OCI-LY7 (cell line): Measurements from ENCODE around the gene ZNF827. TPM values are rescaled to one million over a fixed set of nuclear protein-coding genes. Genes with fewer than 3 reads are reported as not detected.

Source experiments
- BruUV-seq: library from RNA; stranded (reverse); fragments of 400-500 nt; replicated peaks from 2 replicates; lab custom pipeline; 2021; lab: Mats Ljungman, UMichigan
- CTCF ChIA-PET: fragments of 300-600 bp; sonication (Branson Sonifier 250); formaldehyde crosslinking; loops from one replicate; lab custom pipeline; 2022; ENCODE audit warnings: antibody characterized with exemption; ENCODE audit not compliant: unreplicated experiment; lab: Charles Lee
- POLR2A ChIA-PET: fragments of 300-600 bp; sonication (Branson Sonifier 250); formaldehyde crosslinking; loops from one replicate; lab custom pipeline; 2022; ENCODE audit warnings: antibody characterized with exemption; lab: Charles Lee
- DNase-seq: peaks from one replicate; pipeline ENCODE4 v3.0.0-alpha.2; 2015; ENCODE audit warnings: low spot score
- H2AFZ ChIP-seq: fragments of 200-600 bp; sonication (generic), shearing (Covaris generic); 2 replicates; pipeline ENCODE4 v1.6.1; 2014; ENCODE audit warnings: mild to moderate bottlenecking, antibody characterized with exemption, low read length, moderate library complexity
- H3K27ac ChIP-seq: fragments of 200-600 bp; sonication (generic); 2 replicates; pipeline ENCODE4 v1.5.1; 2014; ENCODE audit warnings: mixed run types, low read depth, mild to moderate bottlenecking, moderate library complexity, low read length, inconsistent platforms; ENCODE audit not compliant: poor library complexity, severe bottlenecking
- H3K36me3 ChIP-seq: fragments of 200-600 bp; sonication (generic); 2 replicates; pipeline ENCODE4 v1.6.1; 2014; ENCODE audit warnings: mild to moderate bottlenecking, antibody characterized with exemption, low read length, moderate library complexity, mixed read lengths; ENCODE audit not compliant: insufficient read depth
- H3K4me1 ChIP-seq: fragments of 200-600 bp; sonication (generic); 2 replicates; pipeline ENCODE4 v1.5.1; 2014; ENCODE audit warnings: mild to moderate bottlenecking, low read length; ENCODE audit not compliant: insufficient read depth, poor library complexity, severe bottlenecking
- H3K4me2 ChIP-seq: fragments of 200-600 bp; sonication (generic); 2 replicates; pipeline ENCODE4 v1.6.1; 2014; ENCODE audit warnings: mild to moderate bottlenecking, low read length
- H3K4me3 ChIP-seq: fragments of 200-600 bp; sonication (generic); 2 replicates; pipeline ENCODE4 v1.5.1; 2014; ENCODE audit warnings: mild to moderate bottlenecking, low read depth, low read length; ENCODE audit not compliant: poor library complexity, severe bottlenecking
- H3K79me2 ChIP-seq: fragments of 200-600 bp; sonication (generic); 2 replicates; pipeline ENCODE4 v1.6.1; 2016; ENCODE audit warnings: low read depth, mild to moderate bottlenecking, low read length, moderate library complexity, mixed read lengths; ENCODE audit not compliant: insufficient read depth
- H3K9me2 ChIP-seq: fragments of 200-600 bp; sonication (generic); 2 replicates; pipeline ENCODE4 v1.6.1; 2016; ENCODE audit warnings: mild to moderate bottlenecking, low read length, mixed read lengths; ENCODE audit not compliant: insufficient read depth
- H3K9me3 ChIP-seq: fragments of 200-600 bp; sonication (generic); 2 replicates; pipeline ENCODE4 v1.6.1; 2014; ENCODE audit warnings: mild to moderate bottlenecking, mixed run types, low read length, mixed read lengths
- H4K20me1 ChIP-seq: fragments of 200-600 bp; sonication (generic); 2 replicates; pipeline ENCODE4 v1.6.1; 2014; ENCODE audit warnings: mild to moderate bottlenecking, antibody characterized with exemption, low read length, moderate library complexity, mixed read lengths; ENCODE audit not compliant: insufficient read depth
- EZH2phosphoT487 ChIP-seq: fragments of 200-600 bp; sonication (generic); IDR thresholded peaks from 2 replicates; pipeline ENCODE4 v1.6.1; 2018; ENCODE audit warnings: low read depth, borderline replicate concordance, mild to moderate bottlenecking, mixed run types, antibody characterized with exemption, low read length, moderate library complexity, mixed read lengths
- intact Hi-C: fragments of 100-400 bp; cut with micrococcal nuclease; formaldehyde crosslinking; loops from one replicate; pipeline ENCODE4 v1.10.0; 2022; ENCODE audit not compliant: unreplicated experiment
- total RNA-seq, 2 experiments: library from RNA; depleted of rRNA in 1 of 2; stranded (reverse); fragments of >200 nt in 1 of 2; shearing (Covaris generic) in 1 of 2; gene quantifications; 2 replicates each; pipeline ENCODE4 v1.2.3, GENCODE V29; 2014 to 2022
- TF ChIP-seq, protein P1 (sequence below): fragments of 200-600 bp; sonication (generic); conservative IDR thresholded peaks from 2 replicates; pipeline ENCODE4 v1.5.1; 2014; ENCODE audit warnings: mild to moderate bottlenecking, antibody characterized with exemption, low read length, moderate library complexity, mixed read lengths

Gene ZNF827
- total RNA-seq, 2 experiments from 2014 or later, result 15.1 to 42.9 TPM

DNA sequence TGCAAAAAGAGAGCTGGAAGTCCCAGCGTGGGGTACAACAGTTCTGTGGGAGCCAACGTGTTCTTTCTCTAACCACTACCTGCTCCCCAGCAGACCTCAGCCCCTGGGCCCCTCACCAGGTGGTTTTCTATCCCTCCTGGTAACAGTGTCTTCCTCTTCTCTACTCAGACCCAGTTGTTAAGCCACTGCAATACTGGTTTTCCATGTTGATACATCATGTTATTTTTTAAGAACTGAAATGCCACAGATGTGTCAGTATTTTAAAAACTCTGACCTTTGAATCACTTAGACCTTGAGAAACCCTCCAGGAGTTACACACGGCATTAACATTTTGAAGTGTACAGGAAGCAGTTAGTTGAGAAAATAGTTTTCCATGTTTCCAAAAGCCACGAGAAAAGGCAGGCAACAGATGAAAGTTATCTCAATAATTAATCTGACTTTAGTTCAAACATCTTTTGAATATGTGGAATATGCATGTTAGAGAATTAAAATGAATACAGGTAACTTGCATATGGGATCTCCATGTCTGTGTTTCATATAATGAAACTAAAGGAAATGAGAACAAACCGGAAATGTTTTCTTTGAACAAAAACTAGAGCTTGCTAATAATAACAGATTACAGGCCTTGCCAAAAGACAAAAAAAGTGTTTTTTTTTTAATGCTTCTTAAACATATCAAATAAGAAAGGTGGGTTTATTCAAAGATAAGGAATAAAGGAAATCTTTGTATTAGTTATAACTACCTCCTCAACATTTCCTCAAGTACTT is 108.8 kb downstream of the ZNF827 start:
- ChIA-PET POLR2A (interaction anchor here (0.7 to 1.1 kb wide), 4 partner anchors 10 to 50 kb away, joined by 3 to 4 read pairs (median 3); no protein-coding TSS in a partner anchor), CTCF (no interaction called here)
- Histone ChIP-seq H4K20me1 (no peaks in the 10 kb centered on the region), H3K4me2 (peak overlapping the region; percentile 64), H3K4me3 (peak overlapping the region; percentile 31), H3K4me1 (peaks cover 24% of the 10 kb centered on the region), H3K27ac (peak overlapping the region; percentile 45), H3K79me2 (no peaks in the 10 kb centered on the region), H3K9me3 (no peaks in the 10 kb centered on the region), H3K9me2 (no peaks in the 10 kb centered on the region), H2AFZ (peak overlapping the region; percentile 32; the same call in 1 of the 2 replicates), H3K36me3 (peaks cover 63% of the 10 kb centered on the region)
- TF ChIP-seq, protein P1, sequence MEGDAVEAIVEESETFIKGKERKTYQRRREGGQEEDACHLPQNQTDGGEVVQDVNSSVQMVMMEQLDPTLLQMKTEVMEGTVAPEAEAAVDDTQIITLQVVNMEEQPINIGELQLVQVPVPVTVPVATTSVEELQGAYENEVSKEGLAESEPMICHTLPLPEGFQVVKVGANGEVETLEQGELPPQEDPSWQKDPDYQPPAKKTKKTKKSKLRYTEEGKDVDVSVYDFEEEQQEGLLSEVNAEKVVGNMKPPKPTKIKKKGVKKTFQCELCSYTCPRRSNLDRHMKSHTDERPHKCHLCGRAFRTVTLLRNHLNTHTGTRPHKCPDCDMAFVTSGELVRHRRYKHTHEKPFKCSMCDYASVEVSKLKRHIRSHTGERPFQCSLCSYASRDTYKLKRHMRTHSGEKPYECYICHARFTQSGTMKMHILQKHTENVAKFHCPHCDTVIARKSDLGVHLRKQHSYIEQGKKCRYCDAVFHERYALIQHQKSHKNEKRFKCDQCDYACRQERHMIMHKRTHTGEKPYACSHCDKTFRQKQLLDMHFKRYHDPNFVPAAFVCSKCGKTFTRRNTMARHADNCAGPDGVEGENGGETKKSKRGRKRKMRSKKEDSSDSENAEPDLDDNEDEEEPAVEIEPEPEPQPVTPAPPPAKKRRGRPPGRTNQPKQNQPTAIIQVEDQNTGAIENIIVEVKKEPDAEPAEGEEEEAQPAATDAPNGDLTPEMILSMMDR, result no peak
- TF ChIP-seq EZH2phosphoT487, result no peak
- peak; percentile 36 for DNase-seq
- intact Hi-C loops, result no loop called here
- BruUV-seq, result no TSS peak

DNA sequence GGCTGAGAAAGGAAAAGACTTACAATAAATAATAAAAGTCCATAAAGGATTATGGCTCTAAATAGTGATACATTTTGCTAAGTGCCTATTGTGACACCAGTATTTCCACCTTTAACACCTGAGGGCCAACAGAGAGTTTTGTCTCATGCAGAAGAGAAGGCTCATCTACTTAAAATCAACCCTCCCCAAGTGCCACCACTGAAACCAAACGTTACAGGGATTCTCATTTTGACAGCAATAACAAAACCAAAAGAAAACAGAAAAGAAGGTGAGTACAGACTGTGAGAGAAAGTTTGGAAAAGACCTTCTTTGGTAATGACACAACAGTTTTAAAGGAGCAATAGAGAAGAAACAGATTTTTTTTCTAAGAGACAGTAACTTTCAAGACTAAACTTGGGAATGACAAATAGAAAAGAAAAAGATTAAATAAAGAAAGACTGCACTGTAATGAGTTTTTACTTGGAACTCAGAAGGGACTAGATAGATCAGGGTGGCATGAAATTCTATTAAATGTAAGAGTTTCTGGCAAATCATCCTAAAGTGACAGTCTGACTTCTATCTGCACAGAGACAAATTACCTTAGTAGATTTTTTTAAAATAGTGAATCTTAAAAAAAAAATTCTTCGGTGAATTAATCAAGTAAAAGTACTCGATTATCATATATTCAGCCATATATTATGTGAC is 109.7 kb downstream of the ZNF827 start:
- POLR2A ChIA-PET, result interaction anchor here (1.0 kb wide), 1 partner anchor 11 kb away, joined by 3 read pairs; no protein-coding TSS in a partner anchor

More for the DNA sequence above, 109.7 kb downstream of the ZNF827 start:
- Histone ChIP-seq H3K79me2 (no peaks in the 10 kb centered on the region), H3K9me3 (no peaks in the 10 kb centered on the region), H3K4me3 (no peak overlapping the region), H3K4me1 (peaks cover 24% of the 10 kb centered on the region), H2AFZ (no peak overlapping the region), H4K20me1 (no peaks in the 10 kb centered on the region), H3K36me3 (peaks cover 63% of the 10 kb centered on the region), H3K9me2 (no peaks in the 10 kb centered on the region), H3K27ac (peak overlapping the region; percentile 45), H3K4me2 (no peak overlapping the region)
- no TSS peak for BruUV-seq
- TF ChIP-seq EZH2phosphoT487, result no peak
- TF ChIP-seq, protein P1, result no peak
- intact Hi-C loops, result no loop called here
- CTCF ChIA-PET, result no interaction called here
- DNase-seq, result no peak
